ENCODE results near the gene PRRX2.

- no peak for TF ChIP-seq CTCF (IDR thresholded peaks at IDR 0.05)
- no peak for TF ChIP-seq EZH2 (IDR thresholded peaks at IDR 0.05; ENCODE audit: borderline replicate concordance, insufficient read depth, low read depth, low read length, poor library complexity, severe bottlenecking)
These were observed 16.7 kb upstream of the PRRX2 start for GRCh38 chr9:129648764-129649115.
